K562 (cell line): ENCODE results near the gene TAC3. TPM values are rescaled to one million over a fixed set of nuclear protein-coding genes. Genes with fewer than 3 reads are reported as not detected.

Experiments
- CREBBP ChIP-seq: IDR thresholded peaks from one replicate; pipeline ENCODE4 v1.6.1; 2012; ENCODE audit warnings: low read depth, mild to moderate bottlenecking, control low read depth, inconsistent platforms, low read length
- DDX20 ChIP-seq: fragments of 450-650 bp; IDR thresholded peaks from 2 replicates; pipeline ENCODE4 v1.6.1; 2016; ENCODE audit warnings: missing genetic modification characterization, low read depth, mild to moderate bottlenecking, missing compliant biosample characterization, moderate library complexity
- KLF1 ChIP-seq: fragments of 450-650 bp; IDR thresholded peaks from 2 replicates; pipeline ENCODE4 v1.6.1; 2016; ENCODE audit warnings: missing genetic modification characterization, missing compliant biosample characterization
- MAZ ChIP-seq, 2 experiments: fragments of 450-650 bp in 1 of 2; sonication (generic) in 1 of 2; formaldehyde crosslinking; IDR thresholded peaks in 1 of 2; conservative IDR thresholded peaks in 1 of 2; 2 replicates each; pipeline versions ENCODE4 v1.4.0 to v1.5.0; 2020; ENCODE audit warnings: mild to moderate bottlenecking in 1 of 2, missing genetic modification reagents in 1 of 2
- ZKSCAN8 ChIP-seq: fragments of 200-800 bp; sonication (Bioruptor generic); IDR thresholded peaks from 2 replicates; pipeline ENCODE4 v1.6.1; 2016; ENCODE audit warnings: missing genetic modification characterization, missing compliant biosample characterization
- ZNF24 ChIP-seq: fragments of 450-650 bp; IDR thresholded peaks from 2 replicates; pipeline ENCODE4 v1.6.1; 2016
- ZNF324 ChIP-seq: fragments of 250-450 bp; sonication (Bioruptor Pico); IDR thresholded peaks from 2 replicates; pipeline ENCODE4 v1.4.0; 2020; ENCODE audit warnings: mild to moderate bottlenecking
- polyA plus RNA-seq, 8 experiments: library from polyadenylated mRNA; depleted of rRNA in 4 of 8; stranded (reverse) in 5 of 8; unstranded in 3 of 8; fragments of >200 nt; fragmentation: Nextera tagmentation in 2 of 8; fragmentation: Illumina TruSeq in 1 of 8; extraction: Ambion mirVana in 2 of 8; extraction: Trizol in 1 of 8; gene quantifications; 2 replicates each; pipeline versions ENCODE4 v1.2.1 to v1.2.3, GENCODE V29; 2011 to 2014; ENCODE audit warnings: inconsistent platforms in 1 of 8, missing spikeins in 1 of 8
- total RNA-seq, 7 experiments: library from RNA; depleted of rRNA in 6 of 7; stranded (reverse); fragments of >200 nt in 6 of 7; fragmentation: Illumina TruSeq in 2 of 7; extraction: Trizol in 2 of 7; gene quantifications; 2 replicates each; pipeline versions ENCODE4 v1.2.1 to v1.2.3, GENCODE V29; 2011 to 2021; ENCODE audit warnings: low replicate concordance in 1 of 7
- TF ChIP-seq, protein P1 (sequence below): fragments of 200-800 bp; sonication (Bioruptor generic); IDR thresholded peaks from 2 replicates; pipeline ENCODE4 v1.6.1; 2016; ENCODE audit warnings: missing genetic modification characterization, missing compliant biosample characterization
- TF ChIP-seq, protein P2 (sequence below): sonication (generic); formaldehyde crosslinking; IDR thresholded peaks from 2 replicates; pipeline ENCODE4 v1.8.0; 2022; ENCODE audit warnings: missing genetic modification reagents, mild to moderate bottlenecking, borderline replicate concordance
- TF ChIP-seq, protein P3 (sequence below): fragments of 200-400 bp; formaldehyde crosslinking; IDR thresholded peaks from 2 replicates; pipeline ENCODE4 v1.6.1; 2017; ENCODE audit warnings: mild to moderate bottlenecking, low read depth, low read length, moderate library complexity
- TF ChIP-seq, protein P4 (sequence below): fragments of 450-650 bp; formaldehyde crosslinking; IDR thresholded peaks from 2 replicates; pipeline ENCODE4 v1.4.0; 2020; ENCODE audit warnings: mild to moderate bottlenecking
- TF ChIP-seq, protein P5 (sequence below): fragments of 250-450 bp; sonication (Bioruptor Pico); IDR thresholded peaks from 2 replicates; pipeline ENCODE4 v1.4.0; 2020; ENCODE audit warnings: mild to moderate bottlenecking, moderate library complexity
- TF ChIP-seq, protein P6 (sequence below): sonication (generic); formaldehyde crosslinking; IDR thresholded peaks from 2 replicates; pipeline ENCODE4 v1.8.0; 2022; ENCODE audit warnings: mild to moderate bottlenecking, low read depth, missing genetic modification reagents

The TAC3 gene
- total and polyA plus RNA-seq, 9 of the 15 experiments (the other 6 are each of a cell fraction or from before 2014, with no cell fraction given), result 0.29 to 2.8 (median 1.4) TPM

DNA sequence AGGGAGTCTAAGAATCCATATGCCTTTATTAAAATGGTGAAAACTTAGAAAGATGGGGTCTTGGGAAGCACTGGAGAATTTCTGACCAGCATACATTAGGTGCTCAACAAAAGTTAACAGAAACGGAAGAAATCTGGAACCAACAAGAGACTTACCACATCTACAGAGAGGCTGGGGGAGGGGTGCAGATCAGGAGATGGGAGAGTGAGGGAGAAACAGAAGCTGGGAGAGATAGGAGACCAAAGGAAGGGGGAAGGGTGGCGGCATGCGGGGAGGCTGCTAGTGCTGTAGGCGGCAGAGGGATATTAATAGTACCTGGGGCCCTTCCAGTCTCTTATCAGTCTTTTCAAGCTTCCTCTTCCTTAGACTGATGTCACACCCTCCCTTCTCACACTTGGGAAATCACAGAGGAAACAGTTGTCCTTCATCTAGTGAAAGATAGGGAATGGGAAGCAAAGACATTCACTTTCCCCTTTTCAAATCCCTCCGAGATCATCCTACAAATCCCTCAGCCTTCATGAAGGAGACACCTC, 28.1 kb downstream of the TAC3 start (continued):
- TF ChIP-seq, protein P1, sequence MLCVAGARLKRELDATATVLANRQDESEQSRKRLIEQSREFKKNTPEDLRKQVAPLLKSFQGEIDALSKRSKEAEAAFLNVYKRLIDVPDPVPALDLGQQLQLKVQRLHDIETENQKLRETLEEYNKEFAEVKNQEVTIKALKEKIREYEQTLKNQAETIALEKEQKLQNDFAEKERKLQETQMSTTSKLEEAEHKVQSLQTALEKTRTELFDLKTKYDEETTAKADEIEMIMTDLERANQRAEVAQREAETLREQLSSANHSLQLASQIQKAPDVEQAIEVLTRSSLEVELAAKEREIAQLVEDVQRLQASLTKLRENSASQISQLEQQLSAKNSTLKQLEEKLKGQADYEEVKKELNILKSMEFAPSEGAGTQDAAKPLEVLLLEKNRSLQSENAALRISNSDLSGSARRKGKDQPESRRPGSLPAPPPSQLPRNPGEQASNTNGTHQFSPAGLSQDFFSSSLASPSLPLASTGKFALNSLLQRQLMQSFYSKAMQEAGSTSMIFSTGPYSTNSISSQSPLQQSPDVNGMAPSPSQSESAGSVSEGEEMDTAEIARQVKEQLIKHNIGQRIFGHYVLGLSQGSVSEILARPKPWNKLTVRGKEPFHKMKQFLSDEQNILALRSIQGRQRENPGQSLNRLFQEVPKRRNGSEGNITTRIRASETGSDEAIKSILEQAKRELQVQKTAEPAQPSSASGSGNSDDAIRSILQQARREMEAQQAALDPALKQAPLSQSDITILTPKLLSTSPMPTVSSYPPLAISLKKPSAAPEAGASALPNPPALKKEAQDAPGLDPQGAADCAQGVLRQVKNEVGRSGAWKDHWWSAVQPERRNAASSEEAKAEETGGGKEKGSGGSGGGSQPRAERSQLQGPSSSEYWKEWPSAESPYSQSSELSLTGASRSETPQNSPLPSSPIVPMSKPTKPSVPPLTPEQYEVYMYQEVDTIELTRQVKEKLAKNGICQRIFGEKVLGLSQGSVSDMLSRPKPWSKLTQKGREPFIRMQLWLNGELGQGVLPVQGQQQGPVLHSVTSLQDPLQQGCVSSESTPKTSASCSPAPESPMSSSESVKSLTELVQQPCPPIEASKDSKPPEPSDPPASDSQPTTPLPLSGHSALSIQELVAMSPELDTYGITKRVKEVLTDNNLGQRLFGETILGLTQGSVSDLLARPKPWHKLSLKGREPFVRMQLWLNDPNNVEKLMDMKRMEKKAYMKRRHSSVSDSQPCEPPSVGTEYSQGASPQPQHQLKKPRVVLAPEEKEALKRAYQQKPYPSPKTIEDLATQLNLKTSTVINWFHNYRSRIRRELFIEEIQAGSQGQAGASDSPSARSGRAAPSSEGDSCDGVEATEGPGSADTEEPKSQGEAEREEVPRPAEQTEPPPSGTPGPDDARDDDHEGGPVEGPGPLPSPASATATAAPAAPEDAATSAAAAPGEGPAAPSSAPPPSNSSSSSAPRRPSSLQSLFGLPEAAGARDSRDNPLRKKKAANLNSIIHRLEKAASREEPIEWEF, result no peak
- TF ChIP-seq, protein P2, sequence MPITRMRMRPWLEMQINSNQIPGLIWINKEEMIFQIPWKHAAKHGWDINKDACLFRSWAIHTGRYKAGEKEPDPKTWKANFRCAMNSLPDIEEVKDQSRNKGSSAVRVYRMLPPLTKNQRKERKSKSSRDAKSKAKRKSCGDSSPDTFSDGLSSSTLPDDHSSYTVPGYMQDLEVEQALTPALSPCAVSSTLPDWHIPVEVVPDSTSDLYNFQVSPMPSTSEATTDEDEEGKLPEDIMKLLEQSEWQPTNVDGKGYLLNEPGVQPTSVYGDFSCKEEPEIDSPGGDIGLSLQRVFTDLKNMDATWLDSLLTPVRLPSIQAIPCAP, result no peak
- TF ChIP-seq CREBBP, result no peak
- no peak for TF ChIP-seq DDX20 (tag)
- TF ChIP-seq, protein P3, sequence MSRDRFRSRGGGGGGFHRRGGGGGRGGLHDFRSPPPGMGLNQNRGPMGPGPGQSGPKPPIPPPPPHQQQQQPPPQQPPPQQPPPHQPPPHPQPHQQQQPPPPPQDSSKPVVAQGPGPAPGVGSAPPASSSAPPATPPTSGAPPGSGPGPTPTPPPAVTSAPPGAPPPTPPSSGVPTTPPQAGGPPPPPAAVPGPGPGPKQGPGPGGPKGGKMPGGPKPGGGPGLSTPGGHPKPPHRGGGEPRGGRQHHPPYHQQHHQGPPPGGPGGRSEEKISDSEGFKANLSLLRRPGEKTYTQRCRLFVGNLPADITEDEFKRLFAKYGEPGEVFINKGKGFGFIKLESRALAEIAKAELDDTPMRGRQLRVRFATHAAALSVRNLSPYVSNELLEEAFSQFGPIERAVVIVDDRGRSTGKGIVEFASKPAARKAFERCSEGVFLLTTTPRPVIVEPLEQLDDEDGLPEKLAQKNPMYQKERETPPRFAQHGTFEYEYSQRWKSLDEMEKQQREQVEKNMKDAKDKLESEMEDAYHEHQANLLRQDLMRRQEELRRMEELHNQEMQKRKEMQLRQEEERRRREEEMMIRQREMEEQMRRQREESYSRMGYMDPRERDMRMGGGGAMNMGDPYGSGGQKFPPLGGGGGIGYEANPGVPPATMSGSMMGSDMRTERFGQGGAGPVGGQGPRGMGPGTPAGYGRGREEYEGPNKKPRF, result no peak
- TF ChIP-seq KLF1 (tag), result peak; percentile 21; the same call in 1 of the 2 replicates
- TF ChIP-seq MAZ (CRISPR knock-in tag; conservative IDR thresholded peaks at IDR 0.05 in 1 of 2, IDR thresholded peaks at IDR 0.05 in 1 of 2), result peak; percentile 80 to 90
- TF ChIP-seq ZKSCAN8, result peak; percentile 98
- TF ChIP-seq ZNF24, result peak; percentile 42; the same call in 1 of the 2 replicates
- TF ChIP-seq, protein P4, sequence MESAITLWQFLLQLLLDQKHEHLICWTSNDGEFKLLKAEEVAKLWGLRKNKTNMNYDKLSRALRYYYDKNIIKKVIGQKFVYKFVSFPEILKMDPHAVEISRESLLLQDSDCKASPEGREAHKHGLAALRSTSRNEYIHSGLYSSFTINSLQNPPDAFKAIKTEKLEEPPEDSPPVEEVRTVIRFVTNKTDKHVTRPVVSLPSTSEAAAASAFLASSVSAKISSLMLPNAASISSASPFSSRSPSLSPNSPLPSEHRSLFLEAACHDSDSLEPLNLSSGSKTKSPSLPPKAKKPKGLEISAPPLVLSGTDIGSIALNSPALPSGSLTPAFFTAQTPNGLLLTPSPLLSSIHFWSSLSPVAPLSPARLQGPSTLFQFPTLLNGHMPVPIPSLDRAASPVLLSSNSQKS, result no peak
- TF ChIP-seq, protein P5, sequence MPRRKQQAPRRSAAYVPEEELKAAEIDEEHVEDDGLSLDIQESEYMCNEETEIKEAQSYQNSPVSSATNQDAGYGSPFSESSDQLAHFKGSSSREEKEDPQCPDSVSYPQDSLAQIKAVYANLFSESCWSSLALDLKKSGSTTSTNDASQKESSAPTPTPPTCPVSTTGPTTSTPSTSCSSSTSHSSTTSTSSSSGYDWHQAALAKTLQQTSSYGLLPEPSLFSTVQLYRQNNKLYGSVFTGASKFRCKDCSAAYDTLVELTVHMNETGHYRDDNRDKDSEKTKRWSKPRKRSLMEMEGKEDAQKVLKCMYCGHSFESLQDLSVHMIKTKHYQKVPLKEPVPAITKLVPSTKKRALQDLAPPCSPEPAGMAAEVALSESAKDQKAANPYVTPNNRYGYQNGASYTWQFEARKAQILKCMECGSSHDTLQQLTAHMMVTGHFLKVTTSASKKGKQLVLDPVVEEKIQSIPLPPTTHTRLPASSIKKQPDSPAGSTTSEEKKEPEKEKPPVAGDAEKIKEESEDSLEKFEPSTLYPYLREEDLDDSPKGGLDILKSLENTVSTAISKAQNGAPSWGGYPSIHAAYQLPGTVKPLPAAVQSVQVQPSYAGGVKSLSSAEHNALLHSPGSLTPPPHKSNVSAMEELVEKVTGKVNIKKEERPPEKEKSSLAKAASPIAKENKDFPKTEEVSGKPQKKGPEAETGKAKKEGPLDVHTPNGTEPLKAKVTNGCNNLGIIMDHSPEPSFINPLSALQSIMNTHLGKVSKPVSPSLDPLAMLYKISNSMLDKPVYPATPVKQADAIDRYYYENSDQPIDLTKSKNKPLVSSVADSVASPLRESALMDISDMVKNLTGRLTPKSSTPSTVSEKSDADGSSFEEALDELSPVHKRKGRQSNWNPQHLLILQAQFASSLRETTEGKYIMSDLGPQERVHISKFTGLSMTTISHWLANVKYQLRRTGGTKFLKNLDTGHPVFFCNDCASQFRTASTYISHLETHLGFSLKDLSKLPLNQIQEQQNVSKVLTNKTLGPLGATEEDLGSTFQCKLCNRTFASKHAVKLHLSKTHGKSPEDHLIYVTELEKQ (CRISPR knock-in tag), result no peak
- TF ChIP-seq, protein P6, sequence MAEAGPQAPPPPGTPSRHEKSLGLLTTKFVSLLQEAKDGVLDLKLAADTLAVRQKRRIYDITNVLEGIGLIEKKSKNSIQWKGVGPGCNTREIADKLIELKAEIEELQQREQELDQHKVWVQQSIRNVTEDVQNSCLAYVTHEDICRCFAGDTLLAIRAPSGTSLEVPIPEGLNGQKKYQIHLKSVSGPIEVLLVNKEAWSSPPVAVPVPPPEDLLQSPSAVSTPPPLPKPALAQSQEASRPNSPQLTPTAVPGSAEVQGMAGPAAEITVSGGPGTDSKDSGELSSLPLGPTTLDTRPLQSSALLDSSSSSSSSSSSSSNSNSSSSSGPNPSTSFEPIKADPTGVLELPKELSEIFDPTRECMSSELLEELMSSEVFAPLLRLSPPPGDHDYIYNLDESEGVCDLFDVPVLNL (CRISPR knock-in tag), result no peak
- no peak for TF ChIP-seq ZNF324 (CRISPR knock-in tag)
